MV-4-11 (cell line): ENCODE measurements around the gene SLC4A1.

Experiments
- DNase-seq: peaks from one replicate; lab custom pipeline; 2025; lab: John Stamatoyannopoulos, UW

The SLC4A1 gene

DNA sequence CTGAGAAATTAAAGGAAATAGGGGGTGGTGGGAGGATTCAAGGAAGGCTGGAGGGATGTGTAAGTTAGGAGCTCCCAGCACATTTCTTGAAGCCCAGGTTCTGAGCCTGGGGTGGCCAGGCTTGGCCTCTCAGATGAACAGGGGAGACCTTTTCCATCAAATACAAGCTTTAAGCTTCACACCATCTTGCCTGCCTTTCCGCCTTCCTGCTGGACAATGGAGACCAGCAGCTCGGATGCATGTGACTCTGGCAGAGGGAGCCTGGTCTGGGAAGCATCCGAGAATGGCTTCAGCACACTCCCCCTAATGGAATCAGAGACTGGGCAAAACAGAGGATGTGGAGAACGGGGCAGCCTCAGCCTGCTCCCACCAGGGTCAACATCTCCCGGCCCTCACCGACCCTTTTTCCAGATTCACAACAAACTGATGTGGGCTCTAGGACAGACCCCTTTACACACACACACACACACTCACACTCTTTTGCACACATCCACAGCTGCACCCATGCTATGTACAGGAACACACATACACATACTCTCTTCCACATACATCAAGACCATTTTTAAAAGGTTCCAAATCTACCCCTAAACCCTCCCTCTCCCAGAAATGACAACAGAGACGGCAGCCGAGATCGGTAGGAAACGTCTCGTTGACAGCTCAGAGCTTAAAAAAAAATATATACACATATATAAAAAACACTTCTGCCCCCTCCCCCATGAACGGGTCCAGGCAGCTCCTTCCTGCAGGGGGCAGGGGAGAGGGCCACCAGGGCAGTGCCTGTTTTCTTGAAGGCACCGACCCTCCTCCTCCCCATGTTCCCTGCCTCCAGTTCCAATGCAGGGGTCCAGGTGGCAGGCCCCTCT is 61.7 kb downstream of the SLC4A1 start:
- DNase-seq, result no peak

- peak; percentile 63 for DNase-seq
Measured at GRCh38 chr17:44204441-44204882, 63.5 kb downstream of the SLC4A1 start.

- DNase-seq, result peak; percentile 88
Measured at GRCh38 chr17:44203731-44204440, 64.0 kb downstream of the SLC4A1 start.

GRCh38 chr17:44202756-44203155 is 65.2 kb downstream of the SLC4A1 start:
- no peak for DNase-seq

DNA sequence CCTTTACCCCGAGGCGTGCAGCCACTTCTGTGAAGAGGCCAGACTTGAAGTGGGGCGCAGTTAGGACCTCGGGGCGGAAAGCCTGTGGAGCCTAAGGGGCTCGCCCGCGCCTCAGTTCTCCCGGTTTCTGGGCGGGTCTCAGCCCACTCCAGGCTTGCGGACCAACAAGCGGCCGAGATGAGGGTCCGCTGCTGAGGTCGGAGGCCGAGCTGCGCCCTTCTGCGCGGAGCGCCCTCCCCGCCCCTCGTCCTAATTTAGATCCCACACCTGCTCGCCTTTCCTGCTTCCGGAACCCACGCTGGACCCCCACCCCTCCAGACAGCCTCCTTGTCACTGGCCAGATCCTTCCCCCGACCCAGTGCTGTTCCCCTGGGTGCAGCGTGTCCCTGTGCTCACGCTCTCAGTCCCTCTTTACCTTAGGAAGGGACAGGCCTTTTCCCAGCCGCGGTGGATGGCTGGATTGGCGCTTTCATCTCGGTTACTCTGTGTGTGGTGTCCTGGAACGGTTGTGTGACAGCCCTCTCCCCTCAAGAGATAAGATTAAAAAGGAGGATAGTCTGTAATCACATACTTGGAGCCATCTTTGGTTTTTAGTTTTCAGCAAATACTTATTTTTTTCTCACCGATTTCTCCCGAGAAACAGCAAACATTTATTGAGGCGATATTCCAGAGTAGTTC is 67.3 kb downstream of the SLC4A1 start:
- DNase-seq, result no peak

GRCh38 chr17:44199553-44200477 is 68.1 kb downstream of the SLC4A1 start, which contains the start of gene ATXN7L3:
TSS of gene ATXN7L3 (minus strand) at chr17:44199884. CDS start at chr17:44198070, 1,814 bp downstream.
- DNase-seq, result peak; percentile 95

DNA sequence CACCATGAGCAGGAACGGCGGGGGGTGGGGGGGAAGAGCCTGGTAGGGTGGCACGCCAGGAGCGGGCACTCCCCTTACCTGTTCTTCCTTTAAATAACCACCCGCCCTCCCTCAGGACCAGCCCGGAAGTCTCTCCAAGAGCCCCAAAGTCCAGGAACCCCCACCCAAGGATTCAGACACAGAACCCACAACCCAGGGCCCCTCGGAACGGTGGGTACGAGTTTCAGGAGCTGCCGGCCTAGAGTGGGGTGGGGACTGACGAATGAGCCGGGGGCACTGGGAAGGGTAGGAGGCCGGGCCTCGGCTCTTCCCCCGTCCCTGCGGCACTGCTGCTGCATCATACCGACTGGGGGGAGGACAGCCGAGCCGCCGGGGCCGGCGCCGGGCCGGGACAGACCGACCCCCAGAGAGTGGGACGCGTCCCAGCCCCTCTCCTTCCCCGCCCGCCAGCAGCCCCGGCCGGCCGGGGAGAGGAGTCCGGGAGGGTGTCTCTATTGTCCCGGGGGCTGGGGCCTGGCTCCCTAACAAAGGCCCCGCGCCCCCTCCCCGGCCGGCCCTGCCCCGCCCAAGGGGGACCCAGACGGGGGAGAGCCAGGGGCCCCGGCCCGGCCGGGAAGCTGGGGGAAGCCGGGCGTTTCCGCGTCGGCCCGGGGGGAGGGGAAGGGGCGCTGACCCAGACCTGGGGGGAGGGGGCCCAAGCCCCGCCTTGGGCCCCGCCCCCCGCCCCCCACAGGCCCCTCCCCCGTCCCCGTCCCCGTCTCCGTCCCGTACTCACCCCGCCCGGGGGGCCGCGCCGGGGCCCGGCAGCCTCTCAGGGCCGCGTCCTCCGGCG is 69.0 kb downstream of the SLC4A1 start:
- DNase-seq, result no peak
